A549 (cell line): ENCODE data around the gene SLC7A10. TPM values are rescaled to one million over a fixed set of nuclear protein-coding genes. Genes with fewer than 3 reads are reported as not detected.

ENCODE experiments used
- ATAC-seq, 2 experiments: fragments of 200-7000 bp in 1 of 2; fragments of >200 bp in 1 of 2; cut with Nextera tagmentation in 1 of 2; cut with Tn5 transposase in 1 of 2; 3 replicates each; pipeline versions ENCODE4 v1.8.0 to v1.9.1; 2018 to 2020; ENCODE audit warnings: mild to moderate bottlenecking in 1 of 2, moderate library complexity in 1 of 2
- CTCF ChIA-PET: fragments of 300-600 bp; sonication (Branson Sonifier 250); formaldehyde crosslinking; extraction: SDS; loops from one replicate; lab custom pipeline; 2021; ENCODE audit warnings: antibody characterized with exemption, inconsistent platforms; lab: Yijun Ruan, JAX
- POLR2A ChIA-PET: fragments of 350-600 bp; formaldehyde crosslinking; extraction: SDS; loops from one replicate; lab custom pipeline; 2021; ENCODE audit warnings: antibody characterized with exemption, inconsistent platforms; lab: Yijun Ruan, JAX
- DNase-seq, 2 experiments: peaks; one replicate each; pipeline versions ENCODE4 v3.0.0 to v3.0.0-alpha.2; 2011 to 2016; ENCODE audit warnings: low read depth in 1 of 2, low spot score in 1 of 2
- FAIRE-seq: peaks from 2 replicates; lab custom pipeline; 2011; peaks lifted over from hg19 to GRCh38; lab: Jason Lieb, UNC
- H3K27ac ChIP-seq, 2 experiments: fragments of >200 bp; sonication (Bioruptor Twin); formaldehyde crosslinking; 3 replicates each; pipeline ENCODE4 v1.5.1; 2016 to 2017
- H3K4me1 ChIP-seq: fragments of >200 bp; sonication (Bioruptor Twin); formaldehyde crosslinking; 3 replicates; pipeline ENCODE4 v1.6.1; 2016
- H3K4me2 ChIP-seq: fragments of >200 bp; sonication (Bioruptor Twin); formaldehyde crosslinking; 3 replicates; pipeline ENCODE4 v1.6.1; 2016
- H3K4me3 ChIP-seq: fragments of >200 bp; sonication (Bioruptor Twin); formaldehyde crosslinking; 3 replicates; pipeline ENCODE4 v1.5.1; 2016
- H3K9me3 ChIP-seq: fragments of >200 bp; sonication (Bioruptor Twin); formaldehyde crosslinking; 3 replicates; pipeline ENCODE4 v1.6.1; 2016
- CBX2 ChIP-seq: fragments of 200-600 bp; sonication (generic); IDR thresholded peaks from 2 replicates; pipeline ENCODE4 v1.6.1; 2016; ENCODE audit warnings: low read depth, mild to moderate bottlenecking, borderline replicate concordance
- EHF ChIP-seq: fragments of 250-450 bp; sonication (Bioruptor Pico); IDR thresholded peaks from 2 replicates; pipeline ENCODE4 v1.5.0; 2020; ENCODE audit warnings: mild to moderate bottlenecking
- EP300 ChIP-seq, 2 experiments: fragments of >200 bp; sonication (Bioruptor Twin); formaldehyde crosslinking; IDR thresholded peaks; 2 replicates in 1 of 2; 3 replicates in 1 of 2; pipeline ENCODE4 v1.6.1; 2016 to 2017
- ESRRA ChIP-seq: fragments of 150-350 bp; IDR thresholded peaks from 2 replicates; pipeline ENCODE4 v1.6.1; 2014; ENCODE audit warnings: mild to moderate bottlenecking, low read length, borderline replicate concordance
- FOSB ChIP-seq: fragments of 250-450 bp; sonication (Bioruptor Pico); IDR thresholded peaks from 2 replicates; pipeline ENCODE4 v1.5.0; 2020; ENCODE audit warnings: mild to moderate bottlenecking, moderate library complexity
- GATA3 ChIP-seq: IDR thresholded peaks from 2 replicates; pipeline ENCODE4 v1.6.1; 2012; ENCODE audit warnings: borderline replicate concordance
- HDAC2 ChIP-seq: fragments of 200-600 bp; sonication (generic); IDR thresholded peaks from 2 replicates; pipeline ENCODE4 v1.6.1; 2016
- HEYL ChIP-seq: fragments of 250-450 bp; sonication (Bioruptor Pico); IDR thresholded peaks from 2 replicates; pipeline ENCODE4 v1.8.0; 2021; ENCODE audit warnings: mild to moderate bottlenecking, moderate library complexity
- JUNB ChIP-seq: fragments of >200 bp; sonication (Bioruptor Twin); formaldehyde crosslinking; IDR thresholded peaks from 2 replicates; pipeline ENCODE4 v1.6.1; 2016
- KDM1A ChIP-seq: fragments of 200-600 bp; sonication (generic); IDR thresholded peaks from 2 replicates; pipeline ENCODE4 v1.6.1; 2016; ENCODE audit warnings: low read depth, mild to moderate bottlenecking
- NFE2L2 ChIP-seq: fragments of 150-350 bp; conservative IDR thresholded peaks from 2 replicates; pipeline ENCODE4 v1.6.1; 2014; ENCODE audit warnings: low read length
- PHF8 ChIP-seq: fragments of 200-600 bp; sonication (generic); IDR thresholded peaks from 2 replicates; pipeline ENCODE4 v1.6.1; 2016; ENCODE audit warnings: low read depth, mild to moderate bottlenecking, antibody characterized with exemption, moderate library complexity, borderline replicate concordance
- RAD21 ChIP-seq, 2 experiments: fragments of >200 bp in 1 of 2; sonication (Bioruptor Twin) in 1 of 2; formaldehyde crosslinking in 1 of 2; IDR thresholded peaks in 1 of 2; conservative IDR thresholded peaks in 1 of 2; 2 replicates in 1 of 2; 3 replicates in 1 of 2; pipeline ENCODE4 v1.6.1; 2012 to 2018; ENCODE audit warnings: inconsistent platforms in 1 of 2
- ZC3H11A ChIP-seq: fragments of 450-650 bp; IDR thresholded peaks from 2 replicates; pipeline ENCODE4 v1.6.1; 2014; ENCODE audit warnings: antibody characterized with exemption, mild to moderate bottlenecking
- ZFP36 ChIP-seq: fragments of 450-650 bp; IDR thresholded peaks from 2 replicates; pipeline ENCODE4 v1.6.1; 2014; ENCODE audit warnings: borderline replicate concordance; ENCODE audit not compliant: partially characterized antibody
- WGBS: methylation state at CpG from one replicate; pipeline ENCODE4 v1.1.6; 2017; ENCODE audit errors: missing lambda C conversion rate; 5-methylcytosine and 5-hydroxymethylcytosine counted together
- polyA plus RNA-seq, 4 experiments: library from polyadenylated mRNA; depleted of rRNA in 3 of 4; stranded (reverse); fragments of >200 nt; fragmentation: RNase III in 1 of 4; extraction: RNeasy Plus Mini Kit Qiagen cat#74134 plus additional on column Dnase treatment in 1 of 4; gene quantifications; 2 replicates in 3 of 4; 3 replicates in 1 of 4; pipeline ENCODE4 v1.2.3, GENCODE V29; 2011 to 2017
- TF ChIP-seq, protein P1 (sequence below): IDR thresholded peaks from 2 replicates; pipeline ENCODE4 v1.6.1; 2012
- TF ChIP-seq, protein P2 (sequence below): fragments of >200 bp; sonication (Bioruptor Twin); formaldehyde crosslinking; IDR thresholded peaks from 2 replicates; pipeline ENCODE4 v1.6.1; 2016
- TF ChIP-seq, protein P3 (sequence below): fragments of 450-650 bp; IDR thresholded peaks from 2 replicates; pipeline ENCODE4 v1.6.1; 2014; ENCODE audit warnings: antibody characterized with exemption
- TF ChIP-seq, protein P4 (sequence below): fragments of >200 bp; sonication (Bioruptor Twin); formaldehyde crosslinking; IDR thresholded peaks from 3 replicates; pipeline ENCODE4 v1.6.1; 2016
- TF ChIP-seq, protein P5 (sequence below): fragments of 250-450 bp; sonication (Bioruptor Pico); IDR thresholded peaks from 2 replicates; pipeline ENCODE4 v1.5.0; 2020; ENCODE audit warnings: low read depth, mild to moderate bottlenecking, moderate library complexity
- TF ChIP-seq, protein P6 (sequence below): fragments of >200 bp; sonication (Bioruptor Twin); formaldehyde crosslinking; IDR thresholded peaks from 3 replicates; pipeline ENCODE4 v1.5.1; 2016
- TF ChIP-seq, protein P7 (sequence below): IDR thresholded peaks from 2 replicates; pipeline ENCODE4 v1.6.1; 2012; ENCODE audit warnings: low read depth, borderline replicate concordance

Gene SLC7A10
- polyA plus RNA-seq, 2 of the 4 experiments (the other 2 are of a cell fraction), result 0.05 to 0.26 TPM

DNA sequence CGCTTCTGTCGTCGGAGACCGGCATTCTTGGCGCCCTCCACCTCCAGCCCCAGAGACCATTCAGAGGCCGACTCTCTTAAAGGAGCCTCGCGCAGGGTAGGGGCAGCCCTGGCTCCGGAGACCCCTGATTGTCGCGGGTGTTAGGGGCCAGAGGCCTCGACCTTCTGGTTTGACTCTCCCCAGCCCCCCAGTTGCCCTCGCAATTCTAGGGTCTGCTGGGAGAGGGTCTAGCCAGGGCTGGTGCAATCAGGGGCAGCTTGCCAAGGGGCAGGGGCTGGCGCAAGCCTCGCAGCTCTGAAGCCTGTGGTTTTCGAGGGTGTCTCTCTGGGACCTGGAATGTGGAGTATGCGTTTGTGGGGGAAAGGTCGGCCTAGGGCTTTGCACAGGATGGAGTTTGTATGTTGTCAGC lies 1.6 kb upstream of the SLC7A10 start:
- Histone ChIP-seq H3K4me3 (peak overlapping the region; percentile 37), H3K4me2 (peak overlapping the region; percentile 80), H3K4me1 (peaks cover 13% of the 10 kb centered on the region), H3K9me3 (peaks cover 33% of the 10 kb centered on the region), H3K27ac (peak overlapping the region in 1 of 2 experiments; percentile 56; a peak in 2 of 6 replicates)
- no peak for ATAC-seq
- ChIA-PET CTCF (interaction anchor here (0.6 to 9.0 kb wide), 11 partner anchors 10 to 543 kb away, joined by 3 to 149 read pairs (median 6); no protein-coding TSS in a partner anchor), POLR2A (no interaction called here)
- DNase-seq, result no peak
- no peak for FAIRE-seq
- 35% methylated on average over 18 of the region's 18 CpGs for WGBS
- TF ChIP-seq, protein P1, sequence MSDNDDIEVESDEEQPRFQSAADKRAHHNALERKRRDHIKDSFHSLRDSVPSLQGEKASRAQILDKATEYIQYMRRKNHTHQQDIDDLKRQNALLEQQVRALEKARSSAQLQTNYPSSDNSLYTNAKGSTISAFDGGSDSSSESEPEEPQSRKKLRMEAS, result no peak; the same call in 1 of the 2 replicates
- TF ChIP-seq, protein P2, sequence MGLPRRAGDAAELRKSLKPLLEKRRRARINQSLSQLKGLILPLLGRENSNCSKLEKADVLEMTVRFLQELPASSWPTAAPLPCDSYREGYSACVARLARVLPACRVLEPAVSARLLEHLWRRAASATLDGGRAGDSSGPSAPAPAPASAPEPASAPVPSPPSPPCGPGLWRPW, result no peak
- TF ChIP-seq, protein P3, sequence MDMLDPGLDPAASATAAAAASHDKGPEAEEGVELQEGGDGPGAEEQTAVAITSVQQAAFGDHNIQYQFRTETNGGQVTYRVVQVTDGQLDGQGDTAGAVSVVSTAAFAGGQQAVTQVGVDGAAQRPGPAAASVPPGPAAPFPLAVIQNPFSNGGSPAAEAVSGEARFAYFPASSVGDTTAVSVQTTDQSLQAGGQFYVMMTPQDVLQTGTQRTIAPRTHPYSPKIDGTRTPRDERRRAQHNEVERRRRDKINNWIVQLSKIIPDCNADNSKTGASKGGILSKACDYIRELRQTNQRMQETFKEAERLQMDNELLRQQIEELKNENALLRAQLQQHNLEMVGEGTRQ, result no peak
- TF ChIP-seq, protein P4, sequence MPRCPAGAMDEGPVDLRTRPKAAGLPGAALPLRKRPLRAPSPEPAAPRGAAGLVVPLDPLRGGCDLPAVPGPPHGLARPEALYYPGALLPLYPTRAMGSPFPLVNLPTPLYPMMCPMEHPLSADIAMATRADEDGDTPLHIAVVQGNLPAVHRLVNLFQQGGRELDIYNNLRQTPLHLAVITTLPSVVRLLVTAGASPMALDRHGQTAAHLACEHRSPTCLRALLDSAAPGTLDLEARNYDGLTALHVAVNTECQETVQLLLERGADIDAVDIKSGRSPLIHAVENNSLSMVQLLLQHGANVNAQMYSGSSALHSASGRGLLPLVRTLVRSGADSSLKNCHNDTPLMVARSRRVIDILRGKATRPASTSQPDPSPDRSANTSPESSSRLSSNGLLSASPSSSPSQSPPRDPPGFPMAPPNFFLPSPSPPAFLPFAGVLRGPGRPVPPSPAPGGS, result no peak
- TF ChIP-seq GATA3 (no peak), EP300 (IDR thresholded peaks at IDR 0.05) (no peak), ZC3H11A (no peak), ZFP36 (no peak), RAD21 (conservative IDR thresholded peaks at IDR 0.05 in 1 of 2, IDR thresholded peaks at IDR 0.05 in 1 of 2) (no peak), KDM1A (no peak), PHF8 (no peak), EHF (CRISPR knock-in tag) (no peak), ESRRA (no peak), CBX2 (no peak), JUNB (no peak), NFE2L2 (no peak), HDAC2 (no peak), HEYL (CRISPR knock-in tag) (no peak)
- TF ChIP-seq, protein P5, sequence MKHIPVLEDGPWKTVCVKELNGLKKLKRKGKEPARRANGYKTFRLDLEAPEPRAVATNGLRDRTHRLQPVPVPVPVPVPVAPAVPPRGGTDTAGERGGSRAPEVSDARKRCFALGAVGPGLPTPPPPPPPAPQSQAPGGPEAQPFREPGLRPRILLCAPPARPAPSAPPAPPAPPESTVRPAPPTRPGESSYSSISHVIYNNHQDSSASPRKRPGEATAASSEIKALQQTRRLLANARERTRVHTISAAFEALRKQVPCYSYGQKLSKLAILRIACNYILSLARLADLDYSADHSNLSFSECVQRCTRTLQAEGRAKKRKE (CRISPR knock-in tag), result no peak
- TF ChIP-seq, protein P6, sequence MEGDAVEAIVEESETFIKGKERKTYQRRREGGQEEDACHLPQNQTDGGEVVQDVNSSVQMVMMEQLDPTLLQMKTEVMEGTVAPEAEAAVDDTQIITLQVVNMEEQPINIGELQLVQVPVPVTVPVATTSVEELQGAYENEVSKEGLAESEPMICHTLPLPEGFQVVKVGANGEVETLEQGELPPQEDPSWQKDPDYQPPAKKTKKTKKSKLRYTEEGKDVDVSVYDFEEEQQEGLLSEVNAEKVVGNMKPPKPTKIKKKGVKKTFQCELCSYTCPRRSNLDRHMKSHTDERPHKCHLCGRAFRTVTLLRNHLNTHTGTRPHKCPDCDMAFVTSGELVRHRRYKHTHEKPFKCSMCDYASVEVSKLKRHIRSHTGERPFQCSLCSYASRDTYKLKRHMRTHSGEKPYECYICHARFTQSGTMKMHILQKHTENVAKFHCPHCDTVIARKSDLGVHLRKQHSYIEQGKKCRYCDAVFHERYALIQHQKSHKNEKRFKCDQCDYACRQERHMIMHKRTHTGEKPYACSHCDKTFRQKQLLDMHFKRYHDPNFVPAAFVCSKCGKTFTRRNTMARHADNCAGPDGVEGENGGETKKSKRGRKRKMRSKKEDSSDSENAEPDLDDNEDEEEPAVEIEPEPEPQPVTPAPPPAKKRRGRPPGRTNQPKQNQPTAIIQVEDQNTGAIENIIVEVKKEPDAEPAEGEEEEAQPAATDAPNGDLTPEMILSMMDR, result no peak

DNA sequence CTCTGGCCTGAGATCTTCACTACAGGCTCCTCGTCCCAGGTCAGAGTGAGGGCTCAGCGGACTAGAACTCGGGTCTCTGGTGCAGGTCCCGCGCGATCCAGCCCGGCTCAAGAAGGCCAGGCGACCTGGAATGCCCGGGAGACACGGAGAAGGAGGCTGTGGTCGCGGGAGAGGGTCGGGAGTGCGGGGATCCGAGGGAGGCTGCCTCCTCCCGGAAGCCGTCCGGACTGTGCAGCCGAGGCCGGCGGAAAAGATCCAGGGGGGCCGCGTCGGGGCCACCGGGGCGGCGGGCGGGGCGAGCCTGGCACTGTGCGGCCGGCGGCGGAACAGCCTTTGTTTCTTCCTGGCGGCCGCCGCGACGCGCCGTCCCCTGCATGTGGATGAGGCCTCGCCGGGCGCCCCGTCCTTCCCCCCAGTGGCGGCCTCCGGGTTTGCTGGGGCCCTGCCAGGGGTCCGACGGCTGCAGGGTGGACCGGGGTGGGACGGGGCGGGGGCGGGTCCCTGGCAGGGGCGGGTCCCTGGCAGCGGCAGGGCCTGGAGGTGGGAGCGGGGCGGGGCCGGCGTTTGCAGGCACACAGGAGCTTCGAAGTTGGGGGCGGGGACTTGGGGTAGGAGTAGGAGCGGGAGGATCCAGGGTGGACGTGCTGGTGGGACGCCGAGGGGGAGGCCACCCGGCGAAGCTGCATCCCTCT lies 1.0 kb upstream of the SLC7A10 start:
- POLR2A ChIA-PET, result no interaction called here
- H3K4me1 ChIP-seq, result peaks cover 16% of the 10 kb centered on the region
- peak overlapping the region; percentile 12 to 56; a peak in 3 of 6 replicates for H3K27ac ChIP-seq
- H3K9me3 ChIP-seq, result peaks cover 33% of the 10 kb centered on the region
- DNase-seq (peak; percentile 63 to 67), ATAC-seq (peak; percentile 32 to 69), FAIRE-seq (no peak)
- peak overlapping the region; percentile 37 for H3K4me3 ChIP-seq
- 15% methylated on average over 43 of the region's 66 CpGs for WGBS
- H3K4me2 ChIP-seq, result peak overlapping the region; percentile 80
- peak; percentile 81 for TF ChIP-seq ZFP36
- TF ChIP-seq, protein P7, sequence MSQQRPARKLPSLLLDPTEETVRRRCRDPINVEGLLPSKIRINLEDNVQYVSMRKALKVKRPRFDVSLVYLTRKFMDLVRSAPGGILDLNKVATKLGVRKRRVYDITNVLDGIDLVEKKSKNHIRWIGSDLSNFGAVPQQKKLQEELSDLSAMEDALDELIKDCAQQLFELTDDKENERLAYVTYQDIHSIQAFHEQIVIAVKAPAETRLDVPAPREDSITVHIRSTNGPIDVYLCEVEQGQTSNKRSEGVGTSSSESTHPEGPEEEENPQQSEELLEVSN, result 0 out of 2 replicates have a peak, but pooled peaks have one; percentile 38
- TF ChIP-seq FOSB, result no peak
- CTCF ChIA-PET, result interaction anchor here (0.6 to 9.0 kb wide), 12 partner anchors 9 to 544 kb away, joined by 3 to 149 read pairs (median 6); no protein-coding TSS in a partner anchor
